AG09319 (cell line): ENCODE data around the gene VANGL1.

Experiments used
- DNase-seq: peaks from one replicate; pipeline ENCODE4 v3.0.0-alpha.2; 2010; ENCODE audit warnings: low read depth; ENCODE audit errors: extremely low read depth
- CTCF ChIP-seq: IDR thresholded peaks from 2 replicates; pipeline ENCODE4 v1.5.1; 2011; ENCODE audit warnings: low read depth, mild to moderate bottlenecking, inconsistent platforms, low read length, moderate library complexity

The VANGL1 gene

GRCh38 chr1:115651391-115651790, 9.6 kb downstream of the VANGL1 start:
- DNase-seq = no peak
- TF ChIP-seq CTCF = no peak

GRCh38 chr1:115652236-115652788, 10.5 kb downstream of the VANGL1 start:
- DNase-seq = no peak

GRCh38 chr1:115654125-115654524, 12.4 kb downstream of the VANGL1 start:
- no peak for DNase-seq
- no peak for TF ChIP-seq CTCF

More at GRCh38 chr1:115652236-115652788, 10.5 kb downstream of the VANGL1 start:
- no peak for TF ChIP-seq CTCF

GRCh38 chr1:115654663-115655305, 13.0 kb downstream of the VANGL1 start:
- no peak for TF ChIP-seq CTCF
- DNase-seq = no peak

- no peak for DNase-seq
- no peak for TF ChIP-seq CTCF
These were observed 13.5 kb downstream of the VANGL1 start for GRCh38 chr1:115655306-115655663.

- TF ChIP-seq CTCF = no peak
- no peak for DNase-seq
These were observed 14.1 kb downstream of the VANGL1 start for GRCh38 chr1:115655916-115656315.

- TF ChIP-seq CTCF = no peak
- no peak for DNase-seq
These were observed 14.8 kb downstream of the VANGL1 start for GRCh38 chr1:115656461-115657077.
